ENCODE results near the gene TIMM44.

DNA sequence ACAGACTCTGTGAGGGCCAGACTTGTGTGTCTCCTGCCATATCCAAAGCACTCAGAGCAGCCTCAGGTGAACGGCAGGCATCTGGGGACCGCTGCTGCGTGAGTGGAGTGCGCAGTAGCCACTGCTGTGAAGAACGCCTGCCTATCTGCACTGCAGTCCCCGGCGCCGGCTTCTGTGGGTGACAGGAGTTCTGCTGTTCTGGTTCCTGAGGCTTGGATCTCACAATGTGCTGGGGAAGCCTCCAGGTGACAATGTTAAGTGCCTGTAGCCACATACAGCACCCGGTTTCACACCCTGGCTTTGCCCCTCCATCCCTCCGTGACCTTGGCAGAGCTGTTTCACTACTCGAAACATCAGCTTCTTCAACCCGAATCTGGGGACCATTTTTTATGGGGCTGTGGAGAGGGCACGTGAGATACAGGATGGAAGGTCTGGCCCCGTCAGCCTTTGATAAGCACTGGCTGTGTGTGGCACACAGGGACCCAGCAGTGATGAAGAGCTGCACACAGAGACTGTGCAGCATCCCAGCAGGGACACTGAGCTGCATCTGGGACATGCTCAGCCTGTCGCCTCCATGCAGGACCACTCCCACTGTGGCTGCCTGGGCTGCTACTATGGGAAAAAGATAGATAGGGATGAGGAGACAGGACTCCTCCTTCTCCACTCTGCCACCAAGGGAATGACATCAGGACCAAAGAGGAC is 33.7 kb upstream of the TIMM44 start:
- TF ChIP-seq POLR2A (IDR thresholded peaks at IDR 0.05), result no peak
- TF ChIP-seq, protein P1, sequence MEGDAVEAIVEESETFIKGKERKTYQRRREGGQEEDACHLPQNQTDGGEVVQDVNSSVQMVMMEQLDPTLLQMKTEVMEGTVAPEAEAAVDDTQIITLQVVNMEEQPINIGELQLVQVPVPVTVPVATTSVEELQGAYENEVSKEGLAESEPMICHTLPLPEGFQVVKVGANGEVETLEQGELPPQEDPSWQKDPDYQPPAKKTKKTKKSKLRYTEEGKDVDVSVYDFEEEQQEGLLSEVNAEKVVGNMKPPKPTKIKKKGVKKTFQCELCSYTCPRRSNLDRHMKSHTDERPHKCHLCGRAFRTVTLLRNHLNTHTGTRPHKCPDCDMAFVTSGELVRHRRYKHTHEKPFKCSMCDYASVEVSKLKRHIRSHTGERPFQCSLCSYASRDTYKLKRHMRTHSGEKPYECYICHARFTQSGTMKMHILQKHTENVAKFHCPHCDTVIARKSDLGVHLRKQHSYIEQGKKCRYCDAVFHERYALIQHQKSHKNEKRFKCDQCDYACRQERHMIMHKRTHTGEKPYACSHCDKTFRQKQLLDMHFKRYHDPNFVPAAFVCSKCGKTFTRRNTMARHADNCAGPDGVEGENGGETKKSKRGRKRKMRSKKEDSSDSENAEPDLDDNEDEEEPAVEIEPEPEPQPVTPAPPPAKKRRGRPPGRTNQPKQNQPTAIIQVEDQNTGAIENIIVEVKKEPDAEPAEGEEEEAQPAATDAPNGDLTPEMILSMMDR (IDR thresholded peaks at IDR 0.05), result no peak
- no peak for TF ChIP-seq POLR2AphosphoS5 (IDR thresholded peaks at IDR 0.05)
- TF ChIP-seq EP300 (IDR thresholded peaks at IDR 0.05), result no peak

All from gastroesophageal sphincter (tissue), 3 donors.